Suprapubic skin (tissue), 3 donors: ENCODE results near the gene ARHGAP19.

Experiments used
- CTCF ChIP-seq, 2 donors: fragments of 200-600 bp in 1 of 2; fragments of 450-650 bp in 1 of 2; sonication (generic) in 1 of 2; IDR thresholded peaks; one replicate each; pipeline ENCODE4 v1.5.1; 2016 to 2019; ENCODE audit warnings: antibody characterized with exemption in 2 of 2, mild to moderate bottlenecking in 1 of 2, moderate library complexity in 1 of 2
- POLR2A ChIP-seq, 2 donors: fragments of 450-650 bp; IDR thresholded peaks; one replicate each; pipeline ENCODE4 v1.6.1; 2017; ENCODE audit warnings: antibody characterized with exemption in 2 of 2, mild to moderate bottlenecking in 2 of 2, moderate library complexity in 2 of 2

DNA sequence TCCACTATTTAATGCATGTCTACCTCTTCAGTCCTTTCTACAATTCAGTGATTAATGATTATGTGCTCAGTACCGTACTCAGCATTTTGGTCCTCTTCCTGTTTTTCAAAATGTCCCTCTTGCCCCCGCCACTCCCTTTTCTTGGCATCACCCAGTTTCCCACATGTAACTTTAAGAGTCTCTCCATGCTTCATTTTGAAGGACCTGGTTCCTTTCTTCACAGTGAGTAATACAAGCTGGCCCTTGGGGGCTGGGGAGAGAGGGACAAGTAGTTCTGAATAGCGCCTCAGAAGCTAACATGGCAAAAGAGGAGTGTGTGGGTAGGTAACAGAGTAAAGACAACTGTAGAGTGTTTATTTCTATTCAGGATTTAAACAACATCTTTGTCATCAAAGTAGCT lies 72.1 kb downstream of the ARHGAP19 start:
- TF ChIP-seq CTCF (IDR thresholded peaks at IDR 0.05) = no peak
- TF ChIP-seq POLR2A (IDR thresholded peaks at IDR 0.05) = no peak
